NK-92 treated with Interleukin-12 subunit alpha and Interleukin-12 subunit beta, amount 100 ng/mL, for 24 hours (cell line): ENCODE results near the gene CDHR4.
"Not testable (repeated sequence)": the region's sequence is repeated elsewhere in the genome, so short reads cannot be mapped to it uniquely, and the experiment has no call there.

ENCODE experiments used
- DNase-seq: peaks from one replicate; lab custom pipeline; 2025; lab: John Stamatoyannopoulos, UW

CDHR4 gene, protein sequence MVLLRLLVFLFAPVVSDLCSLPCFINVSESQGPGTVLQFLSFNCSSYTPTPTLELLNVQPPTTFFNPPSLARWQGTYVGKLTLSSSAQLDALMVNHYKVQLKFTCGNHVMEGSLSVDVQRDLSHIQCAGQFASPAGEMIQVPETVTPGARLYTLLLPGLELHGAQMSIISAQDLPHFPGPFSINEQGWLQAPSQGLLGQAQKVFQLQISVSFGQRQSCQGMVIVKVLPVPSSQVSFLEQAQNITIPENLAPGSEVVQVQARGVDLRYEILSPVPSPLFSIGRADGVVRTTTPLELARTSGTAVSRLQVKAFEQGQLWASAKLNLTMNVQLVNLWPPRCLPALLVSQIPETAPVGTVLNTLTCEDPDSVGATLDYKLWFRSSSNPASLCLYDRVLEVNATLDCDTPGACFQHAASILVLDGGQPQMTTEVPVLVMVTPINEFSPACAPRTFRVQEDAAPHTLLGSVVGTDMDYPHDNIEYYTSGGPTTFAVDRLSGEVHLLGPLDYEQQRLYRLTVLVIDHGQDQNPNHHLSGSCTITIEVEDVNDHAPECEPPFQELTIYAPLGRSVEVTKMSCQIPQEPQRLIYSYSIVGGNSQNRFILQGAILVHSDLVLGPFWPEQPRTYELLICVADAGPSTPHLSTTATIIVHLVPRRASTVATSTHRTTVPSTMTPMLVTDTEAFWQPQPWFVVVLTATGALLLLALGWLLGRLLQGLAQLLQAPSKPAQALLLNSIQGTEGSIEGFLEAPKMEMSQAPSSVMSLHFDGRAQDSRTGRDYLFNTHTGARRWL

DNA sequence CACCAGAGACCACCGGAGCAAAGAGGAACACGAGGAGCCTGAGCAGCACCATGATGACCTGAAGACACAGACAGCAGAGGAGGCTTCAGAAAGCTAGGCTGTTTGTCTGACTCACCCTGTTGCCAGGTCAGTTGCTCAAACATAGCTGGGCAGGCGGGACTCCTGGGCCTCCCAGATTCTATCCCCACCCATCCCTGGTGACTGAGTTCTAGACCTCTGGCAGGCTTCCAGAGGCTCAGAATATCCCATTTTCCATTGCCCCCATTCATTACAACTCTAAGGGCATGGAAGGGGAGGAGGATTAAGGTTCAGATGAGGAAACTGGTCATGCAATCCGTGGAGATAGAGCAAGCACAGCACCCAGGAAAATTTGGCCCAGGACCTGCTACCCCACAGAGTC, at the start of gene CDHR4:
Gene CDHR4 (minus strand): TSS at position 113 of the 400 bp plus-strand sequence. CDS start 61 bp downstream, at position 52.
- no peak for DNase-seq

DNA sequence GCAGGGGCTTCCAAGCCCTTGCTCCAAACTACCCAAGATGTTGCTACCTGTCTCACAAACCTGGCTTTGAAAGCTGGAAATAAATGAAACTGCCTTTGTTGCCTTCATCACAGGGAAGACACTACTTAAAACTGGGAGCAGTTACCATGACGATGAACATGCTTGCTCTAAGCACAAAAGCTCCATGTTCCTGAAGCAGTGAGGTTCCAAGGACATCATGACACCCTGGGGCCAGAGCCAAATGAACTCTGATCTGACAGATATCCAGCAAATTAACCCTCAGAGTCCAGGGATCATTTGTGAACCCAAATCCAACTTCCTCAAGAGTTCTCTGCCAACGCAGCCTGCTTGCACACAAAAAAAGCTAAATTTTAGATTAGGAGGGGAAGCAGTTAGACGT, 46.0 kb upstream of the CDHR4 start:
- DNase-seq = no peak

DNA sequence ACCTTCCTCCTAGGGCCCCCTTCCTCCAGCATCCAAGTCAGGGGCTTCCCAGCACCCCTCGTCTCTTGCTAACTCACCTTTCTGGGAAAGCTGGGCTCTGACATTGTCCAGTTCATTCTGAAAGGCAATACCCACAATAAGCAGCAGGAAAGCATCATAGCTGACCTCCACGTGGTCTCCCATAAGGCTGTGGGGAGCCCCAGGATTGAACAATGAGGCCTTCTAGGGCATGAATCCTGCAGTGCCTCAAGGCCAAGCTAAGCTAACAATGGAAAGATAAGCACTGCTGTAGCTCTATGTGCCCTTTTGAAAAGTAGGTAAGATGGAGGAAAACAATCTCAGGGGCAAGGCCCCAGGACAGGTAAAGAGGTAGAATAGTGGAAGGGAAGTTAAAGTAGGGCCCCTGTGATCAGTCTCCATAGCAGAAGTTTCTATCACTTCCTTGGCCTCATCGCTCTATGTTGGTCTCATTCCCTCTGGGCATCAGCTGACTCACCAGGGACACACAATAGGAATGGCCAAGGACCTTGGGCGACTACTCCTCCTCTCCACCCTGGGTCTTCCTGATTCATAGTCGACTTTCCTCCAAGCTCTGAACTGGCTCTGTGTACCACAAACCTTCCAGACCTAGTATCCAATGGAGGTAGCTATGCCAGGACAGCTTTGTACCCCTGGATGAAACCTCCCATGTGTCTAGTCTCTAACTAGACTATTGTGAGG, 45.0 kb upstream of the CDHR4 start:
- DNase-seq = no peak

DNA sequence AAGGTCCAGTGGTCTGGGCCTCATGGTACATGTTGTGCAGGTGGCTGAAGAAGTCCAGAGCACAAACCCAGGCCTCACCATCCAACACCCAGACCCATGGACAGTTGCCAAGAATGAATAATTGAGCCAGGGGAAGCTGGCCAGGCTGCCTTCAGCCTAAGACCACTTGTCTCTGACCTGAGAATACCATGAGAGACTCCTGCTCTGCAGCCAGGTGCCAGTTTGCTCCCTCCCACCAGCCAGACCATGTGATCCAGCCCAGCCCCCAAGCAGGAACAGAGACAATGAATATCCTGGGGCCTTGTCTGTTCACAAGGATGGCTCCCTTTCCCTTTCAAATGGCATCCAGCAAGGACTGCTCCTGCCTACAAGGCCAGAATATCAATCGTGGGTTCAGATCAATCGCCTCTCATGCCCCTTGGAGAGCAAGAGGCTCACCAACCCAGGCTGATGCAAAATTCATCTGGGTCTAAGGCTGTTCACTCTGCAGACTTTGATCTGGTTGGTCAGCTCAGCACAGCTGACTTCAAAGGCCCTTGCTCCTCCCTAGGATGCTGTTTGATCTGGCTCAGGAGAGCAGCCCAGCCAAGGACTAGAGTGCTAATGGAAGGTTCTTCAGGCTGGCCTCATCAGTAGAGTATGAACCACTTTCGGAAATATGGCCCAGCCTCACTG, 43.3 kb upstream of the CDHR4 start:
- DNase-seq = no peak

DNA sequence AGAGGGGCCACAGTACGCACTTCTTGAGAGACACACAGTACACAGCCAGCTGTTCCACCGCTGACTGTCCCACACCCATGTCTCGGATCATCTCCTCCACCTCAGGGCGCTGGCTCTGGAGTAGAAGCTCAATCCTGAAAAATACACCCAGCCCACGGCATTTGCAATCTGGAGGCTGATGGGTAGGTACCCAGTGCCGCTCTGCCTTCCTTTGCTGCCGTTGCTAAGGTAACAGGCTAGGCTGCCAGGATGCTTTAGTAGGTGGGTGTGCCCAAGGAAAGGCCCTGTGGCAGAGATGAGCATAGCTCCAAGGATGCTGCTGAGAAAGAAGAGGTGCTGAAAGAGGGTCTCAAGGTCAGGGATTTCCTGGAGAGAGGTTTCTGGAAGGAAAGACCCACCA, 42.1 kb upstream of the CDHR4 start:
- DNase-seq = no peak

DNA sequence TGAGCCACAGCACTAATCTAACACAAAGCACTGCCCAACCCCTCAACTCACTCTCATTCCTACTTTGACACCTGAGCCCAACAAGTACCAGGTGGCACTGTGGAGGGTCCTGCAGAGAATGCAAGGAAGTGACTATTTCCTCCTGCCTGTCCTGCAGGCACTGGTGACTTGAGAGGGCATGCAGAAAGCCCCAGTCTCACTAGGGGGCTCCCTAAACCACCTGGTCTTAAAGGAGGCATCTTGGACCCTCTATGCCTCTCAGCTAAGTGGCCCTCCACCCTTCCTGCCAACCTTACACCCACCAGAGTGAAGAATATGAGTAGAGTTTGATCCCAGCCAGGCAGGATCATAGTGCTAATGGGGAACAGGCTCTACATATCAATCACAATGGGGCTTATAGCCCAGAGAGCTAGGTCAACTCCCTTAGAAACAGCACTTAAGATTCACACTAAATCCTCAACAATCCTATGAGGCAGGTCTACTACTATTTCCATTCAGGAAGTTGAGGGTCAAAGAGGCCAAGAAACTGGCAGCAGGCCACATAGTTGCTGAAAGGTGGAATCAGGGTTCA, 41.5 kb upstream of the CDHR4 start:
- DNase-seq = no peak

DNA sequence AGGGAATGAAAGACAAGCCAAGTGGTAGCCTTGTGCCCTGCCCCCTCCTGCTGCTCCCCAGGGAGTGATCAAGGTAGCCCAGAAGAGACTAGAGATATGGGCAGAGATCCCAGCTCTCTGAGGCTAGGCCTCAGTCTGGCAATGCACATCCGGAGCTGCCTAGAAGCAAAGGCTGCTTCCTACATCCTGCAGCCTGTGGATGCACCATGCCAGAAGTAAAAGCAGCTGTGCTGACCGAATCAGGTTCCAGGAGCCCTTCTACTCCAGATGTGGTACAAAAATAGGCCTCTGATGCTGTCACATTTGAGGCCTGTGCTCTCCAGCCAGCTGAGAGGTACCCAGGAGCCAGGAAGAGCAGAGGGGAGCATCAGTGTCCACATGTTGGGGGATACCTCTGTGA, 40.7 kb upstream of the CDHR4 start:
- DNase-seq = no peak

DNA sequence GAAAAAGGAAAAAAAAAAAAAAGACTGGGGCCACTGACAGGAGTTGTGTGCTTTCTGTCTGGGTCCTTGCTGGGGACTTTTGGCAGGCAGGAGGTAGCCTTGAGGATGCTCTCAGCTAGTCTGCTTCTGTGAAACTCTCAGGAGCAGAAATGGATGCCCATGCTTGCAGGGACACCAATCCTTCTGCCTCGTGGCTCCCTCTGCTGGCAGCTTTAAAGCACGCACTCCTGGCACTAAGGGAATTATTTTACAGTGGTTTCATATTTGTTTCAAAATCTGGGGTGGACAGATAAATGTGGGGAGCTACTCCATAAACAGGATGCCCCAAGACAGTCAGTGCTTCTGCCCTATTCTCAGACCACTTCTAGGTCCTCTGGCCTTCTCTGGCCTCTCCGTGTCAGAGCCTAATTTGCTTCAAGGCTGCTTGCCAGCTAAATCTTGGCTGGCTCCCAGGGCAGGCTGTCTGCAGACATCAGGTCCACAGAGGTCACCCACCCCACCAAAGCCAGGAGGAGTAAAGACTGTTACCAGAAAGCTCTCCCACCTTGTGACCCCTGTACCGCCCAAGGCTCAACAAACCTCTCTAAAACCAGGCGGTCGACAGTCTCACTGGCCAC, 39.6 kb upstream of the CDHR4 start:
- peak; percentile 19 for DNase-seq

DNA sequence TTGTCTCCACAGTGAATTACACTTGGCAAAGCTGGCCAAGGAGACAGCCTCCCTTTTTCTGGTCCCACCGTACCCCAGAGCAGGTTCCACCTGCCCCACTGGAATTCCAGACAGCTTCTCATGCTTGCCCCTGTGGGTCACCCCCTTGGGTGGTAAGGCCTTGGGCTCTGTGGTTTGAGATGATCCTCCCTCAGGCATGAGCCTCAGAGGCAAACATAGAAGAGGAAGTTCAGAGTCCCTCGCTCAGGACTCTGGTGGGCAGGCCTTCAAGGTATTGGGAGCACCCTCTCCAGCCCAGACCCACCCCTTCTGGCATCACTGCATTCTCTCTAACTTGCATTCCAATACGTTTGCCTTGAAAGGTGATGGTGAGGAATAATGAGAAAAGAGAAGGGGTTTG, 31.7 kb upstream of the CDHR4 start:
- DNase-seq = no peak

DNA sequence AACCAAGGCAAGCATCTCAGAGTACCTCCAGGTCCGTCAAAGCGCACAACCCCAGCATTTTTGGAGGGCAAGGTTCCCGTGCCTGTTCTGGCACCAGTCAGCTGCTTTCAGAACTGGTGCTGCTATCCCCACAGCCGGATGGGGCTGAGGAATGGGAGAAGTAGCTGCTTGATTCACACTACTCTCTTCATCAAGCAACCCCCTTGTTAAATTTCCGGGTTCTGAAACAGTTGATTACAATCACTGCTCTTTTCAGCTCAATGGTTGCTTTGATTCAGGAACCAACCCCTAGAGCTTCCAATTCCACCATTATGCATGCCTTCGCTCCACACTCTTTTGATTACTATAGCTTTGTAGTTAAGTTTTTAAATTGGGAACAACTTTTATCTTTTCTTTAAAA, 26.3 kb upstream of the CDHR4 start:
- DNase-seq = no peak

DNA sequence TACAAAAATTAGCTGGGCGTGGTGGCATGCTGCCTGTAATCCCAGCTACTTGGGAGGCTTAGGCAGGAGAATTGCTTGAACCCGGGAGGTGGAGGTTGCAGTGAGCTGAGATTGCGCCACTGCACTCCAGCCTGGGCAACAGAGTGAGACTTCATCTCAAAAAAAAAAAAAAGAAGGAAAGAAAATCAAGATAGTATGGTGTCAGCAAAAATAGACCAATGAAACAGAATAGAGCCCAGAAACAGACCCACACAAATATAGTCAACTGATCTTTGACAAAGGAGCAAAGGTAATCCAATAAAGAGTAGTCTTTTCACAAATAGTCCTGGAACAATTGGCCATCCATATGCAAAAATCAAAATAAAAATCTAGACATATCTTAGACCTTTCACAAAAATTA, 23.5 kb upstream of the CDHR4 start:
- DNase-seq = not testable (repeated sequence)

DNA sequence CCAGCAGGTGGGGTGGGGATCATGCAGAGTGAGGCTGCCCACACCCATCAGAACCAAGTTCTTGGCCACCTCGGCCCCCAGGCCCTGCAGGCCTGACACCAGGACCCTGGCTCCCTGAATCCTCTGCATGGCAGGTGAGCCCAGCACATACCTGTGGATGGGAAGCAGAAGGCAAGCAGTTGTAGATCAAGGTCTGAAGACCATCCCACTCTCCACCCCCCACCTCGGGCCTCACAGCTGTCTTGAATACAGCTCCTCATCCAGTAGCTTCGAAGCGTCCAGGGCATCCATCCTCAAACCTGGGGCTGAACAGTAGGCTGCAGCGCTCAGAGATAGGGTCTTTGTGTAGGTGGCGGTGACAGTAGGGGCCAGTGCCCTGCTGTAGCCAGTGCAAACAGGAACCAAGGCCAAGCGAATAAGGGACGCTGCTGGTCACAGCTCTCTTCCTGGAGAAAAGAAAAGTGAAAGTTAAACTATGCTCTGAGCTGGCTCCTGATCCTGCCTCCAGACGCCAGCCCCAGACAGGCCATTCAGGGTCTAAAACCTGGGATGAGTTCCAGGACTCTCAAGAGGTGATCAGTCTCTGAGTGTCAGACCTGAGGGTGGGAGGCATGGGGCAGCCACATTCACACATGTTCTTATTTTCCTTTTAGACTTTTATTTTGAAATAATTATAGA, 14.0 kb upstream of the CDHR4 start, which contains the start of gene UBA7:
Gene UBA7 (minus strand): TSS at position 457 of the 678 bp plus-strand sequence. CDS start 166 bp downstream, at position 291.
- no peak for DNase-seq

DNA sequence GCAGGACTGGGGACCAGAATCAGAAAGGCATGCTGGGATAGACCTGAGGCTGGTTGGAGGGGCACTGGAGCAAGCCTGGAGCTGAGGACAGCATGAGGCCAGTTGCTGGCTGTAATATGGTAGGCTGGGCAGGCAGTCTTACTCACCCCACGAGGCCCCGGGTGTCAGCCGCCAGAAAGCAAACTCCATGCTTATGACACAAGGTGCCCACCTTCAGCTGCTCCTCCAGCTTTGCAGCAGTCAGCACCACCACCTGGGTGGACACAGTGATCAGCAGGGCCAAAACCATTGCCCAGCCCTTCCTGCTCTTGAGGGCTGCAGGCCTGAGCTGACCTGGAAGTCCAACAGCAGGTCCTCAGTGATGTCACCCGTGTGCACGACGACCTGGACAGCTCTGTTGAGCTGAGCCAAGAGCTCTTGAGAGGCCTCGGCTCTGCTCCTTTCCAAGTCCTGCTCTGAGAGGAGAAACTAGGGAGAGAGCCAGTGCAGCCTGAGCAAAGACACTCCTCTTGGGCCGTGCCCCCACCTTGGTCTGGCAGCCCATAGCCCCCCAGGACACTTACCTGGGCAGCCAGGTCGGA, 13.3 kb upstream of the CDHR4 start:
- no peak for DNase-seq

DNA sequence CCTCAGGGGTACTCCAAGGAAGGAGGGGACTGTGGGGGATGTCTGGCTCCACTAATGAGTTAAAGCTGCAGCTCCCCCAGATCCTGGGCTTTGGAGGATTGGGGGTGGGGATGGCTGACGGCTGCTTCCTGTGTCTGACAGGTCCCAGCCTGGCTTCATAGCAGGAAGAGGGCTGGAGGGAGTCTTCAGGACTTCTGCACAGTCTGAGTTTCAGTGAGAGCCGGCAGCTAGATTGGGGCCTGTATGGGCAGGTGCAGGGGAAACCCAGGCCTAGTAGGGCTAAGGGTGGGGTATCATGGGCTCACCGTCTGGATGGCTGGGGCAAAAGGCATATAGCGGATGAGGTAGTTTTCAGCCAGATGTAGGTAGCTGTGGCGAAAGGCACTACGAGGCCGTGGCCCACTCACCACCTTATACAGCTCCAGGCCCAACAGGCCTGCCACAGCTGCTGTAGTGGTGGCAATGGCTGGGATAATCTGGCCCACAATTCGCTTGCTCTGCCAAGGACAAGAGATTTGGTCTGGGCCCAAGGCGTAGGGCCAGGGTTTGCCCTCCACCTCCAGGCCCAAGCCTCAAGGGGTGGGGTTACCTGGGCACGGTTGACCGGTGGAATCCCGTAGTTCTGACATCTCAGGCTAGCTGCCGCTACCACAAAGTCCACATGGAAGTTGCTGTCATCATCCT, 7.9 kb upstream of the CDHR4 start:
- DNase-seq = no peak

DNA sequence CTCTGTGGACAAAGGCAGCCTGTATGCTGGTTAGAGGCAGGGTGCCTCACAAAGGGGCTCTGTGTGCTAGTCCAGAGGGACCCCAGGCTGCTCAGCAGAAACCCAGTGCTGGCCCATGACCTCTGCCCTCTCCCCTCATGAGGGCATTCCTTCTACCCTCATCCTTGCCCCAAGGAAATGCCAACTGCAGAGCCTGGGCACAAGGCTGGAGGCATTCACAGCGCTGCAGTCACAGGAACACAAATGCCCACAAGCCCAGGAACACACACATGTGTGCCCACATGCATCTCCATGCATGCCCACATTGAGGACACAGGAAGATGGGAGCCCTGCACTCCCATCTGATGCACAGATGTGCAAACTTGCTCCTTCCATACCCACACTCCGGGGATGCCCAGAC, 7.2 kb upstream of the CDHR4 start:
- no peak for DNase-seq

DNA sequence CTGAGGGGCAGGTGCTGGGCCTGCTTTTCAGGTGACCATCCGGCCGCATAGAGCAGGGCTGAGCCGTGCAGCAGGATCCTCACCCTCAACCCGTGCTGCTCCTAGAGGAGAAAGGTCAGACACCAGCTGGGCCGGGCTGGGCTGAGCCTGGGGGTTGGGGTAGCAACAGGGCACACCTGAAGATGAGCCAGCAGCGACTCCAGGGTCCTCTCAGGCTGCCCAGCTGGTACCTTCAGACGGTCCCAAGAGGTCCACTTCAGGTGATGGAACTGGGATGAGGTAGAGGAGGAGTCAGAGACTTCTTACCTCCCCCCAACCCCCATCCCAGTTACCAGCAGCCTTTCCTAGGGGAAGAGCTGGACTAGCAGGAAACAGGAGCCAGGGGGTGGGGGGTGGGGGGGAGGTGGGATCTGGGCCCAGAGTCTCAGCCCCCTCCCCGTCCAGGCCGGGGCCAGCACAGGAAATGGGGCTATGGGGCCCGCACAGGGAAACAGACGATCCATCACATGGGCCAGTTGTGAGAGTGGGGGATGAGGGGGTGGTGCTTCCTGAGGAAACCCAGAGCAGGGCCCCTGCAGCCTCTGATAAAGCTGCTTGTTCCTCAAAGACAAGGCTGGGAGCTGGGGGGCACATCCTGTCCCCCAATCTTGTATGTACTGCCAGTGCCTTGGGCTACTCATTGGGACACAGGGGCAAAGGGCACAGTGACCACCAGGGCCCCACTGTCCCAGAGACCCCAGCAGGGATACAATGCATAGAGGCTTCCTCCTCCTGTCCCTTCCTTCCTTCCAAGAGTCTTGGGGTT, 6.4 kb upstream of the CDHR4 start:
- DNase-seq = no peak

DNA sequence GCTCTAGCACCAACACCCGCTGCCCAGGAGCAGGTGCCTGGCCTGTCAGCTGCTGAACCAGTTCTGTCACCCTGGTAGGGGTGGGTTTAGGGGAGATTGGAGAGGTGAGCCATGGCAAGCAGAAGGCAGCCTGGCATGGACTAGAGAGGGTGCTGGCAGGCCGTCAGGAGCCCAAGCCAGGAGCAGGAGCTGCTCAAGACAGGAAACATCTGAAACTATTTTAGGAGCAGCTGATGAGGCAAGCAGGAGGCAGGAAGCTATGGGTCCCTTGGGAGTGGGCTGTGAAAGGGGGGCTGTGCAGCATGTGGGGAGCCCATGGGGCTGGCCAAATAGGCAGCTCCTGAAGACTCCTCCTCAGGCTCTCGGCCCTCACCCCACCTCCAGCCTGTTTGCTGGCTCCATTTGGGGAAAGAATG, 5.7 kb upstream of the CDHR4 start:
- DNase-seq = no peak

DNA sequence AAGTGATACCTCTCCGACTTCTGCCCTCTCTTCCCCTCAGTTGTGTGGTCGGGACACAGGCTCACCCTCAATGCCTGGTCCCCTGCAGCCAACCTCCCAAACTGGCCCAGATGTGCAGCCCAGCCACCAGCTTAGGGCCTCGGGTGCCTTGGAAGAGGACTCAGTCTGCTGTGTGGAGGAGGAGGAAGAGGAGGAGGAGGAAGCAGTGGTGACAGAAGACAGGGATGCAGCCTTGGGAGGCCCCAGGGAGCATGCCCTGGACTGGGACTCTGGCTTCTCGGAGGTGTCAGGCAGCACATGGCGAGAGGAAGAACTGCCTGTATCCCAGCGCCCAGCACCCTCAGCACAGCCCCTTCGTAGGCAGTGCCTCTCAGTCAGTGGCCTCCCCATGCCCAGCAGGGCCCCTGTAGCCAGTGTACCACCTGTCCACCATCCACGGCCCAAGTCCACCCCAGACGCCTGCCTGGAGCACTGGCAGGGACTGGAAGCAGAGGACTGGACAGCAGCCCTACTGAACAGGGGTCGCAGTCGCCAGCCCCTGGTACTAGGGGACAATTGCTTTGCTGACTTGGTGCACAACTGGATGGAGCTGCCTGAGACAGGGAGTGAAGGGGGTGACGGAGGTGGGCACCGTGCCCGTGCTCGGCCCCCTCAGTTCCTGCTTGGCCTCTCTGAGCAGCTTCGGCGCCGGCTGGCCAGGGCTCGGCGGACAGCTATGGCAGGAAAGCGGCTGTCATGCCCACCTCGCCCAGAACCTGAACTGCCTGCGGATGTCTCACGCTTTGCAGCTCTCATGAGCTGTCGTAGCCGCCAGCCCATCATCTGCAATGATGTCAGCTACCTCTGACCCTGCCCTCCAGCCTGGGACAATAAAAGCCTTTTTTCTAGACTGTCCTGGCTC, 4.7 kb upstream of the CDHR4 start:
- DNase-seq = no peak
